GM19035 (cell line): Measurements from ENCODE around the gene GPC5.
A peak's percentile ranks its signal among the peaks of the same experiment; 100 is the strongest.

ENCODE experiments used
- ATAC-seq: cut with Tn5 transposase; IDR thresholded peaks from one replicate; pipeline ENCODE4 v1.9.1; 2021; ENCODE audit not compliant: unreplicated experiment

GPC5 gene

GRCh38 chr13:92126399-92126798, 728.0 kb downstream of the GPC5 start:
- ATAC-seq, result no peak

GRCh38 chr13:92135509-92135908, 737.1 kb downstream of the GPC5 start:
- no peak for ATAC-seq

DNA sequence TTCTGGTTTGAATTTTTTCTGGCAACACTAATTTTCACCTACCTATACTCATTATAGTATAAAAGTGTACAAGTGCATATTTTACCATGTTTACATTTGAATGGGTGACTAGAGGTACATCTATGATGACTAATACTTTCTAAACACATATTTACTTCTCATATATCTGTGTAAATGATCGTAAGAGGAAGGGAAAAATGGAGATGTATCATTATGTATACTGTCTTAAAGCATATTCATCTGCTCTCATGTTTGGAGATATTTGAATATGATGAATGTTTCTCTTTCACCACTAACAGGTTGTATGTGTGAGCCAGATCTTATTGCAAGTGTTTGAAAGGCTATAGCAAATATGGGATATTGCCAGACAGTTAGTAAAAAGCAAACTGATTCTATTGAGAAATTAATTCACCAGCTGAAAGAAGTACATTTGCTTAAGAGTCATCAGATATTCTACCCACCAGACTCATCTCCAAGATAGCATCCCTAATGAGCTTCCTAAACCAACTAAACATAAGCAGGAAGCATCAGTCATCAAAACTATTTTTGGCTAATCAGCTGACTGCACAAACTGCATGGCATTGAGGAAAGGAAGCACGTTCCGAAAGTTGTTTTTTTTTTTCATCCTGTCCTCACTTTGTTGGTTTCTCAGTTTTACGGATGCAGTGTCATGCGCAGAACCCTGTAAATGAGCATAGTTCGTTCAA, 738.2 kb downstream of the GPC5 start:
- ATAC-seq, result no peak

- no peak for ATAC-seq
These were observed 739.1 kb downstream of the GPC5 start for GRCh38 chr13:92137520-92137919.

GRCh38 chr13:92143766-92144165, 745.3 kb downstream of the GPC5 start:
- ATAC-seq, result no peak

DNA sequence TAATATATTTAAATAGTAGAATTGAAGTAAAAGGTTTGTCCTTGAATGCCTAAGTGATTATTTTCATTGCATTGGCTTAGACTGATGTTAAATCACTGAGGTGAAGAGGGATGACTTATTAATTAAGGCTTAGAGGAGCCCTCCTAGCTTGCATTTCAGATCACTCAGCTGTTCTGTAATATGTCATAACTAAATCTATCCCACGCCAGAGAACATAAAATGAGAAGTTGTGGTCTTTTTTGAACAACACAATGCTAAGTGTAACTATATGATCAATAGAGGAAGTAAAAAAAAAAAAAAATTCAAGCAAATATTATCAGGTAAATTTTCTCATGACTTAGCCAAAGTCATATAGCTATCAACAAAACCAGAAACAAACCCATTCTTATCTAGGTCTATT, 752.2 kb downstream of the GPC5 start:
- ATAC-seq, result no peak

GRCh38 chr13:92158346-92158745, 759.9 kb downstream of the GPC5 start:
- no peak for ATAC-seq

- no peak for ATAC-seq
These were observed 766.4 kb downstream of the GPC5 start for GRCh38 chr13:92164822-92165221.

DNA sequence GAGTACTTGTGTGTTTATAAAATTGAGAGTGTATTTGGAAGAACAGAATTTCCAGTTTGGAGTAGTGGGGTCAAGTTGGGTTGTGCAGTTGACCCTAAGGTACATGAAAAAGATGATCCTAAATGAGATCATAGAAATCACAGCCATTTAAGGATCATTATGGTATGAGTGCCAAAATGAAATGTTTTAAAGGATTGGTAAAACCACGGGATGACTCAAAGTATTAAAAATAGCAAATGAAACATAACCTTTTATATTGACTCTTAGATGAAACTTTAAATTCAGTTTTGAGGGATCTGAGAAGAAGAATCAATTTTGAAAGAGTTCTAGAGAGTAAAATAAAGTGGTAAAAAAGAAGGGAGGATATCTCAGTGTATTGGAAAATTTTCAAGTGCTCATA, 773.8 kb downstream of the GPC5 start:
- ATAC-seq, result no peak

DNA sequence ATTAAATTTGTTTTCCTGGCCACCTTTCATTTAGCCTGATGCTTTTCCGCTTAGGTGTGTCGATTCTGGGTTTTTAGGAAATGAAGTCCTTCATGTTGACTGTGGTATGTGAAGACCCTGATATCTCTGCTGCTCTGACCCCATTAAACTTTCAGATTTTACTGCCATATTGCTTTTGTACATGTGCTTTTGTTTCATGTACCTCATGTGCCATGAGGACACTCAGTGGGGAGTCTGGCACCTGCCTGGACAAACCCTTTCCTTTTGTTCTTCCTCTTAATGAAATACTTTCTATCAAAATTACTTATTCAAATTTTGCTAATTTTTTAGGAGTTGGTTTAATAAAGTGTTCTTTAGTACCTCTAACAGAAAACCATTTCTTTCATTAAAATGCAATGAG, 774.8 kb downstream of the GPC5 start:
- ATAC-seq, result no peak

GRCh38 chr13:92175330-92175729, 776.9 kb downstream of the GPC5 start:
- no peak for ATAC-seq

DNA sequence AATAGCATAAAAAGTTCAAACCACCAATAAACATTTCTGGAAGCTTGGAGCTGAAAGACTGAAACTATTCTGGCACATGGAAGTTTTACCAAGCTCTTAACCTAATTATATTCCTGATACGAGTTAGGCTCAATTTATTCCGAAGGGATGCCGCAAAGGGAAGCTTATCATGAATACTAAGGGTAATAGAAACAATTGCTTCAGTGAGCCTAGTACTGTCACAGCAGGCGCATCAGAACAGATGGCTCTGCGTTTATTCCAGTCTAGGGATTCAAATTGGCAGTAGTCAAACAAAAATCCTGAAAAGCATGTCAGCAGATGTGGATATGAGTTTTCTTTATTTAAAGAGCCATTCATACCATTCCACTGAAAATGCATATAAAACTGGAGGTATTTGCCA, 779.5 kb downstream of the GPC5 start:
- ATAC-seq, result no peak

GRCh38 chr13:92179223-92179622, 780.8 kb downstream of the GPC5 start:
- no peak for ATAC-seq

DNA sequence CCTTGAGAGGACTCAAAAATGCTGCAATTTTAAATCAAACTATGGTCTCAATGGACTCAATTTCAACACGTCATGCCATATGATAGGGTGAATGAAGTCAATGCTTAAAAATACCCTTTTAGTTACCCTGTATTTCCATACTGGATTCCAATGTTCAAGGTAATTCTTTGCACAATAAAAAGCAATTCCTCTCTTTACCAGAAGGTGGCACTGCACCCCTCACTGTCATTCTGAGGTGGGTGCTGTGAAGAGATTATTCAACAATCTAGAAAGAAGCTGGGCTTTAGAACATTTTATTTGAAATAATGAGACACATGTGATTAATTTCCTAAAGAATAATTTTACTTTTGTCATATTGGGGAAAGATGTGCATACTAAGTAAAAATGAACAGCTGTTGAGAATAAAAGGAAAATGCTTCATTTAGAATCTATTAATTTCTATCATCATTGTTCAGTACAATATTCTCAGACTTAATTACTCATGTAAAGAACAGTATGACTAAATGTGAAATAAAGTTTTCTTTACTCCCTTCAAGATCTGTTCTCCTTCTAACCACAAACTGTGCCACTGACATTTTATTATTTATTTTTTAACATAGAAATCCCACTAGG, 789.1 kb downstream of the GPC5 start:
- peak; percentile 84 for ATAC-seq

DNA sequence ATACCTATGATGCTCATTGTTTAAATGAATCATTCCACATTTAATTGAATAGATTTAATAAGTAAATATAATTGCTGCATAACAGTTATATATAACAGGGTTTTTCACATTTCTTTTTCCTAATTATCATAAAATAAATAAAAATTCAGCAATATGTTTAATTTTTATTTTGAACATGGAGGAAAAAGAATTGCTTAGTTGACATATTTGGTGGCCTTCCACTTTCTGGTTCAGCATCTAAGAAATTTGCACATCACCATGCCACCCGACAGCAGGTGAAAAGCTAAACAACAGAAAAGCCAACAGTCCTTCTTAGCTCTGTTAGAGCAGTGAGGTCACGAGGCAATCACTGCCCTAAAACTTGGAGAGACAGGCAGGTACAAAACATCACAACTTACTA, 790.2 kb downstream of the GPC5 start:
- ATAC-seq, result no peak

DNA sequence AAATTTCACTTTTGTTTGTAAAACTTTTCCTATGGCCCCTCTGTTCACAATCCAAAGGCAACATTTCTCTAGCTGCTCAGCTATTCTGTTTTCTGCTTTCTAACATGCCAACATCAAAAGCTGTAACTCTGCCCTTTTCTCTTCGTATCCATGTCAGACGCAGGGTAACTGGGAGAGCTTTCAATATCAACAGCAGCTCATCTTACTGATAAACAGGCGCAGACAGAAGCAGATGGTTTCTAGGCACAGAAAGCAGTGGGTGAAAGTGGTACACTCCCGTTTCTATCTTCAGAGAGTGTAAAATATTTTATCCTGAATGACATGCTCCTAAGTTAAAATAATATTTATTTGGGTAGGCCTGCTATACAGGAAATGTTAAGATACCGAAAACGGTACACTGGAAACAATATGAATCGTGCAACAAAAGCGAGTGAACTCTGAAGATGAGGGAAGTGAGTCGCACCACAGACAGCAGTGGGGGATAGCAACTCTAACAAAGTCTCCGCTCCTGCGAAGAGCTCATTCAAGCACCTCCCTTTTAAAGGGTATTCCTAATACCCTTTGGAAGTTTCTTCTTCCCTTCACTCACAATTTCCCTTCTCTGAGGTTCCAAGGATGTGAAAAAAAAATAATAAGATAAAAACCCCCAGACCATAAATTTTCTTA, 798.3 kb downstream of the GPC5 start:
- ATAC-seq, result no peak

DNA sequence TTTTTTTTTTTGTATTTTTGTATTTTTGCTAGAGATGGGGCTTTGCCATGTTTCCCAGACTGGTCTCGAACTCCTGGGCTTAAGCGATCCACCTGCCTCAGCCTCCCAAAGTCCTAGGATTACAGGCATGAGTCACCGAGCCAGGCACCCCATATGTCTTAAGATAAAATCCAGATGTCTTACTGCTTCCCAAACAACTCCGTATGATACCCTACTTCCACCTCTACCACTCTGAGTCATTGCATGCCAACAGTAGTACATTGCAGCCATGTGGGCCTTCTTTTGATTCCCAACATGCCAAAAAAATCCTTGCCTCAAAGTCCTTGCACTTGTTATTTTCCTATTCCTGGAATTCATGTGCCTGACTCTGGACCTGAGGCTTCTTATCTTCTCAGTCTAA, 799.2 kb downstream of the GPC5 start:
- ATAC-seq, result no peak

GRCh38 chr13:92218615-92219014, 820.2 kb downstream of the GPC5 start:
- ATAC-seq, result no peak

GRCh38 chr13:92221916-92222315, 823.5 kb downstream of the GPC5 start:
- no peak for ATAC-seq

DNA sequence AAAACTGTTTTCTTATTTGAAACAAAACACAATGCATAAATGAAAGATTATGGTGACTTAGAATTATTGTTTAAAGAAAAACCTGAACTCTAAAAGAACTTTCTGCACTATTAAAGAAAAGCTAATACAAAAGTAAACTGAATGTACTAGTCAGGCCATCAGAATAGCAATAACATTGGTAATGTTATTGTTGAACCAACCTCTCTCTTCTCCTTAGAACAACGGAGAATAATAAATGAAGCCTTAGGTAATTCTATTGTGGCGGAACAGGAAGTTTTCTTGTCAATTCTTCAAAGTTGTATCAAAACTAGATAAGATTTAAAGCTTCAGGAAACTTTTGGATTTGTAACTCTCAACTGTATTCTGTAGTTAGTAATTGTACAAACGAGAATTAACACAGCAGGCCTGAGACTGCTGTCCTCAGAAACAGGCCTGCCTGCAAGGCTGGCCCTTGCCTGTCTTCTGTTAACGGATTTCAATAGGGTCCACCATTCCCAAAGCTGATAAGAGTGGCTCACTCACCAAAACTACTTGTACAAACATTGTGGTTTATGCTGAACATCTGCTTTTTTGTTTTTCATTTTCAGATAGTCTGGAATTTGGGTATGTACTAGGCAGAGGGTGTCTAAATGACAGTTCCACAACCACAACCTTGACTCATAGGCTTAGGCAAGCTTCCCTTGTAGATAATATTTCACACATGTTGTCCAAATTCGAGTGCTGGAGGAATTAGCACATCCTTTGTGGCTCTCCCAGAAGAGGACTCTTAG, 825.8 kb downstream of the GPC5 start:
- no peak for ATAC-seq

DNA sequence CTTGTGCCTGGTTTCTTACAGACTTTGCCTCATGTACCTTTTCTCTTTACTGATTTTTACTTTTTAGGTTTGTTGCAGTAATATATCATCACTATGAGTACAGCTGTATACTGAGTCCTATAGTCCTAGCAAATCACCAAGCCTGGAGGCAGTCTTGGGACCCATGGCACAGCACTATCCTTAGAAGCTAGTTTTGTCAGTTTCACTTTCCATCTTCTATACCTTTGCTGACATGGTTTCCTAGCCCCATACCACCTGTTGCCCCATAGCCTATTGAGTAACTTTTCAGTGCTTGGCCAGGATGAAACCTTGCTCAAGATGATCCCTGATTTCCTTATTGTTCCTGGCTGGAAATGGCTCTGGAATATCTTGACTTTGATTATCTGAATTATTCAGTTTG, 826.4 kb downstream of the GPC5 start:
- no peak for ATAC-seq

- no peak for ATAC-seq
These were observed 827.4 kb downstream of the GPC5 start for GRCh38 chr13:92225861-92226260.
